Coronary artery (tissue), 2 donors: Measurements from ENCODE around the gene IGSF3.

ENCODE experiments used
- DNase-seq: peaks from one replicate; pipeline ENCODE4 v3.0.0-alpha.2; 2017; ENCODE audit warnings: low spot score
- H3K27ac ChIP-seq, 2 donors: fragments of 200-600 bp; sonication (generic); one replicate each; pipeline ENCODE4 v1.5.1; 2016 to 2019
- H3K4me3 ChIP-seq: fragments of 200-600 bp; sonication (generic); 2 replicates; pipeline ENCODE4 v1.5.1; 2016; ENCODE audit warnings: mild to moderate bottlenecking, moderate library complexity
- TF ChIP-seq, protein P1 (sequence below): fragments of 200-600 bp; sonication (generic); IDR thresholded peaks from one replicate; pipeline ENCODE4 v1.5.1; 2019; ENCODE audit warnings: antibody characterized with exemption

IGSF3 gene

DNA sequence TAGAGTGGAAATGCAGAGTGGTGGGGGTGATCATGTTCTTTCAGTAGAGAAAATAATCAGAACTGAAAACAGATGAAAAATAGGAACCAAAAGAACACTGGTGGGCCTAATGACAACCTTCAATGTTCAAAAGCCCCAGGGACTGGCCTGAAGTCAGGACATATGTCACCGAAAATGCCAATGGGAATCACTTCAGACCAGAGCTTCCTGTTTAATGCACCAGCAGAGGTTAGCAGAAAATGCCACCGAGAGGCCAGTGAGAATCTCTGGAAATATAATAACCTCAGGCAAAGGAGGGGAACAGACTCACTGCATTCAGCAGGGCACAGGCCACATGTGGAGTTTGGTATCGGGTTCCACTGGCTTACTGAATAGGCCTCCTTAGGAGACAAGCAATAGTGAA lies 80.8 kb downstream of the IGSF3 start:
- TF ChIP-seq, protein P1, sequence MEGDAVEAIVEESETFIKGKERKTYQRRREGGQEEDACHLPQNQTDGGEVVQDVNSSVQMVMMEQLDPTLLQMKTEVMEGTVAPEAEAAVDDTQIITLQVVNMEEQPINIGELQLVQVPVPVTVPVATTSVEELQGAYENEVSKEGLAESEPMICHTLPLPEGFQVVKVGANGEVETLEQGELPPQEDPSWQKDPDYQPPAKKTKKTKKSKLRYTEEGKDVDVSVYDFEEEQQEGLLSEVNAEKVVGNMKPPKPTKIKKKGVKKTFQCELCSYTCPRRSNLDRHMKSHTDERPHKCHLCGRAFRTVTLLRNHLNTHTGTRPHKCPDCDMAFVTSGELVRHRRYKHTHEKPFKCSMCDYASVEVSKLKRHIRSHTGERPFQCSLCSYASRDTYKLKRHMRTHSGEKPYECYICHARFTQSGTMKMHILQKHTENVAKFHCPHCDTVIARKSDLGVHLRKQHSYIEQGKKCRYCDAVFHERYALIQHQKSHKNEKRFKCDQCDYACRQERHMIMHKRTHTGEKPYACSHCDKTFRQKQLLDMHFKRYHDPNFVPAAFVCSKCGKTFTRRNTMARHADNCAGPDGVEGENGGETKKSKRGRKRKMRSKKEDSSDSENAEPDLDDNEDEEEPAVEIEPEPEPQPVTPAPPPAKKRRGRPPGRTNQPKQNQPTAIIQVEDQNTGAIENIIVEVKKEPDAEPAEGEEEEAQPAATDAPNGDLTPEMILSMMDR: no peak
- Histone ChIP-seq H3K27ac (no peak overlapping the region), H3K4me3 (no peak overlapping the region)
- DNase-seq: no peak

DNA sequence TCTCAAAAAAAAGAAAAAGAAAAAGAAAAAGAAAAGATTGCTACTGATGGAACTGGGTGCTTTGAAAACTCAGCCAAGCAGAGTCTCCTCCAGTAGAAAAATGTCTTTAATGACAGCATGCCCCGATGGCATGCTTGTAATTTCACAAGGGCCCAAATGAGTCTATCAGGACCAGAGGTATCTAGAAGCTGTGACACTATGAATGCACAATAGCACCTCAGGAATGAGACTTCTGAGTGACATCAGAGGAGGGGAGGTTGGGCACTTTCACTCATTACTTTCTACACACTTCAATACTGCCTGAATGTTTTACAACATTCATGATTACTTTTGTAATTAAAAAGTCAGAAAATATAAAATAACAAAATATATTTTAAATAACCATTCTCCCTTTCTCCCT lies 81.6 kb downstream of the IGSF3 start:
- no peak for DNase-seq
- TF ChIP-seq, protein P1: no peak
- H3K27ac ChIP-seq: no peak overlapping the region
- H3K4me3 ChIP-seq: no peak overlapping the region

DNA sequence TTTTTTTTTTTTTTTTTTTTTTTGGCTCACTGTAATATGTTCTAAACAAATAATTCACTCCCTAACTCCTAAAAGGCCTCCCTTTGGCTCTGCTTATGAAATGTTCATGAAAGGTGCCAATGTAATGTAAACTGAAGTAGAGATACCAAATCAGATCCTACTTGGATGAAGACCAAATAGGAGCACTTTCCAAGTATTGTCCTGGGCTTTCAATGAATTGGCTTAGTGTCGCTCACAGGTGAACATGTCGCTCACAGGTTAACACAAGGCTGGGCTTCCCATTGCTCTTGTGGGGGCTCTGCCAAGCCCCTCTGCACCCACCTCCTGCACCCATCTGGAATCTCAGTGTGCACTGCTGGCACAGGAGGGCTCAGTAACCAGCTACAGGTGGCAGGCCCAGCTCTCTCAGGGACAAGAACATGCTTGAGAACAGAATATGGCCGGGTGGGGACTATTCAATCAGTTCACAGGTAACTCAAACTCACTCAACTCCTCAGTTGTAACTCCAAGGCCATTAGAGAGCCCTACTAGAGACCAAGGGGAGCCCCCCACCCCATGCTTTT lies 86.1 kb downstream of the IGSF3 start:
- TF ChIP-seq, protein P1: no peak
- DNase-seq: no peak
- Histone ChIP-seq H3K27ac (no peak overlapping the region), H3K4me3 (no peak overlapping the region)

DNA sequence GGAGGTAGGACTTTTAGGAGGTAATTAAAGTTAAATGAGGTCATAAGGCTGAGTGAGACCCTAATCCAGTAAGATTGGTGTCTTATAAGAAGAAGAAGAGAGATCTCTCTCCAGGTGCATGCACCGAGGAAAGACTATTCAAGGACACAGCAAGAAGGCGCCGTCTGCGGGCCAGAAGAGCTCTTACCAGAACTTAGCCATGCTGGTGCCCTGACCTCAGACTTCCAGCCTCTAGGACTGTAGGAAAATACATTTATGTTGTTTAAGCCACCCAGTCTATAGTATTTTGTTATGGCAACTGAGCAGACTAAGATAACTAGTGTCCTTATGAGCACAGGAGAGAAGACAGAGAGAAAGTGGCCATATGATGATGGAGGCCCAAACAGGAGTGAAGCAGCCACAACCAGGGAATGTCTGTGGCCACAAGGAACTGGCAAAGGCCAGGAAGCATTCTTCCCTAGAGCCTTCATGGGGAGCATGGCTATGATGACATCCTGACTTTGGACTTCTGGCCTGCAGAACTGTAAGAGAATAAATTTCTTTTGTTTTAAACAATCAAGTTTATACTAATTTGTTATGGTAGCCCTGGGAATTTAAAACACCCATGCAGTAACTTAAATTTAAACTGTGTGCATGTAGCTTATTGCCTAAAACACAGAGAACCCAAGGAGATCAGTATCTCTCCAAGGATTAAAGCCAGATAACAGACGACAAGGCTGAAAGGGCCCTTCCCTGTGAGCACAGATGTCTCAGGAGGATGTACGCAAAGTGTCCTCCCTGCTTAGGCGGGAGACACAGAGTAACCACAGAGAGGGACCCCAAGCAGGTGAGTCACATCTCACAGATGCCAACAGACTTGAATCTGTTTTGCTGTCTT lies 86.8 kb downstream of the IGSF3 start:
- TF ChIP-seq, protein P1: no peak
- no peak for DNase-seq
- no peak overlapping the region for H3K4me3 ChIP-seq
- H3K27ac ChIP-seq: no peak overlapping the region

DNA sequence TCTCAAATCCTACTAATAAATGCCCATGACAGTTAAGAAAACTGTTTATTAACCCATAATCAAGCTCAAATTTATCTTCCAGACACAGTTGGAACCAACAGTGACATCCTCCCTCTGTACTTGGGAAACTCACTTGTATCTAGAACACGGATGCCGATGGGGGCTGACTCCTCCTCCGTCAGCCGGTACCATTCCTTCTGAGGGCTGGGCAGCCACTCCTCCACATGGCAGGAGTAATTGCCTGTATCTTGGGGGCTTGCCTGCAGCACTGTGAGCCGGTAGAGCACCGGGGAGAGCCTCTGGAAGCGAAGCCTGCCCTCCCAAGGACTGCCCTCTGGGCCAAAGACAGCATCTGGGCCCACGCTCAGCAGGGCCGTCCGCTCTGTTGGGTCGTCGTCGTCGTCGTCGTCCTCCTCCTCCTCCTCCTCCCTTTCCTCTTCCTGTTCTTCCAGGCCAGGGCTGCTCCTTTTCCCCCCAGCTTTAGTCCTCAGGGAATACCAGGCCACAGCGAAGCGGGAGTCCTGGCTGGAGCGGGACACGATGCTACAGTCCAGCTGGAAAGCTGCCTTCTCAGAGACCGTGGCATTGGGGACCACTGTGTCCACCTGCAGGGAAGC lies 88.2 kb downstream of the IGSF3 start:
- no peak overlapping the region for H3K4me3 ChIP-seq
- no peak for DNase-seq

DNA sequence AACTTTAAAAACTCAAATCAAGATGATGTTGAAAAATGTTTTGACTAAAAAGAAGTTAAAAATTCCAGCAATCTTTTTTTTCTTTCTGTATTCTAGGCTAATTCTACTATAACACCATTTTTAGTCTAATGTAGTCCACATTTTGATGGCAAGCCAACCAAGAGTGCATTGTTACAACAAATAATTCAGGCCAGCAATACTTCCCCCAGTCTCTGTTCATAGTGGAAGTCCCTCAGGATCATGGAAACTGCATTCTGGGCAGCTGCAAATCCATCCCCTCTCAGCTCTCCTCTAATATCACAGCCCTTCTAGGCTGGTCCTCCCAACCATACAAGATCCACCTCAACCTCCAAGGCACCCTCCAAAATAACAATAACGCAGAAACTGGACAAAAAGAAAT lies 89.0 kb downstream of the IGSF3 start:
- DNase-seq: no peak
- Histone ChIP-seq H3K27ac (no peak overlapping the region), H3K4me3 (no peak overlapping the region)
- TF ChIP-seq, protein P1: no peak

More for the DNA sequence above, 88.2 kb downstream of the IGSF3 start:
- TF ChIP-seq, protein P1: no peak
- no peak overlapping the region for H3K27ac ChIP-seq
